K562 (cell line): ENCODE results near the gene DYNLT4. TPM values are rescaled to one million over a fixed set of nuclear protein-coding genes. Genes with fewer than 3 reads are reported as not detected.
A peak's percentile ranks its signal among the peaks of the same experiment; 100 is the strongest.

Experiments
- BDP1 ChIP-seq: IDR thresholded peaks from 3 replicates; pipeline ENCODE4 v1.6.1; 2011; ENCODE audit not compliant: insufficient read length, insufficient read depth
- E2F8 ChIP-seq: fragments of 450-650 bp; IDR thresholded peaks from 2 replicates; pipeline ENCODE4 v1.7.1; 2018; ENCODE audit warnings: mild to moderate bottlenecking, low read depth; ENCODE audit not compliant: partially characterized antibody
- IRF2 ChIP-seq: sonication (generic); formaldehyde crosslinking; IDR thresholded peaks from 2 replicates; pipeline ENCODE4 v1.8.1; 2022; ENCODE audit warnings: mild to moderate bottlenecking, missing genetic modification reagents
- KDM5B ChIP-seq: fragments of 200-600 bp; sonication (generic); IDR thresholded peaks from 2 replicates; pipeline ENCODE4 v1.6.1; 2012; ENCODE audit warnings: low read depth, mild to moderate bottlenecking, moderate library complexity, low read length, control low read depth, inconsistent platforms; ENCODE audit not compliant: insufficient replicate concordance
- MCM2 ChIP-seq: fragments of 450-650 bp; IDR thresholded peaks from 2 replicates; pipeline ENCODE4 v1.6.1; 2017; ENCODE audit warnings: low read depth, mild to moderate bottlenecking
- MLLT1 ChIP-seq, 2 experiments: fragments of 450-650 bp; IDR thresholded peaks; 2 replicates each; pipeline ENCODE4 v1.6.1; 2016
- MYNN ChIP-seq, 2 experiments: sonication (generic); formaldehyde crosslinking in 1 of 2; IDR thresholded peaks; 2 replicates each; pipeline versions ENCODE4 v1.5.0 to v1.6.1; 2016 to 2020; ENCODE audit warnings: antibody characterized with exemption in 1 of 2, missing genetic modification reagents in 1 of 2
- POLR2AphosphoS2 ChIP-seq: IDR thresholded peaks from 2 replicates; pipeline ENCODE4 v1.6.1; 2012; ENCODE audit warnings: low read length, improper control_type of control experiment
- POLR2B ChIP-seq: fragments of 450-650 bp; IDR thresholded peaks from 2 replicates; pipeline ENCODE4 v1.6.1; 2018; ENCODE audit warnings: low read depth; ENCODE audit not compliant: partially characterized antibody
- POLR2G ChIP-seq: fragments of 200-400 bp; formaldehyde crosslinking; IDR thresholded peaks from 2 replicates; pipeline ENCODE4 v1.6.1; 2017; ENCODE audit warnings: low read depth, mild to moderate bottlenecking, antibody characterized with exemption, low read length, moderate library complexity
- SIRT6 ChIP-seq: IDR thresholded peaks from one replicate; pipeline ENCODE4 v1.6.1; 2012; ENCODE audit warnings: low read depth, mild to moderate bottlenecking, control low read depth, inconsistent platforms, low read length, moderate library complexity
- SUPT5H ChIP-seq: fragments of 450-650 bp; IDR thresholded peaks from 2 replicates; pipeline ENCODE4 v1.6.1; 2016
- TOE1 ChIP-seq, 2 experiments: fragments of 450-650 bp in 1 of 2; sonication (generic) in 1 of 2; formaldehyde crosslinking in 1 of 2; IDR thresholded peaks; 2 replicates each; pipeline versions ENCODE4 v1.7.1 to v1.8.0; 2016 to 2022; ENCODE audit warnings: borderline replicate concordance in 2 of 2, mild to moderate bottlenecking in 2 of 2, antibody characterized with exemption in 1 of 2, inconsistent platforms in 1 of 2, low read depth in 1 of 2, missing genetic modification reagents in 1 of 2, moderate library complexity in 1 of 2
- YY1 ChIP-seq, 3 experiments: IDR thresholded peaks; 2 replicates each; pipeline ENCODE4 v1.6.1; 2011; ENCODE audit warnings: low read length in 2 of 3, mild to moderate bottlenecking in 2 of 3, moderate library complexity in 2 of 3, borderline replicate concordance in 1 of 3, control low read depth in 1 of 3, low read depth in 1 of 3; ENCODE audit not compliant: insufficient read depth in 3 of 3, insufficient replicate concordance in 2 of 3, control insufficient read depth in 1 of 3, insufficient read length in 1 of 3; ENCODE audit errors: extremely low read depth in 1 of 3
- ZBTB33 ChIP-seq: sonication (generic); formaldehyde crosslinking; IDR thresholded peaks from 2 replicates; pipeline ENCODE4 v1.8.1; 2023; ENCODE audit warnings: mild to moderate bottlenecking, missing genetic modification reagents
- ZHX1 ChIP-seq: fragments of 150-350 bp; conservative IDR thresholded peaks from 2 replicates; pipeline ENCODE4 v1.6.1; 2014; ENCODE audit warnings: low read length
- ZZZ3 ChIP-seq: fragments of 450-650 bp; IDR thresholded peaks from 2 replicates; pipeline ENCODE4 v1.6.1; 2016; ENCODE audit warnings: antibody characterized with exemption, mild to moderate bottlenecking, moderate library complexity
- polyA plus RNA-seq, 8 experiments: library from polyadenylated mRNA; depleted of rRNA in 4 of 8; stranded (reverse) in 5 of 8; unstranded in 3 of 8; fragments of >200 nt; fragmentation: Nextera tagmentation in 2 of 8; fragmentation: Illumina TruSeq in 1 of 8; extraction: Ambion mirVana in 2 of 8; extraction: Trizol in 1 of 8; gene quantifications; 2 replicates each; pipeline versions ENCODE4 v1.2.1 to v1.2.3, GENCODE V29; 2011 to 2014; ENCODE audit warnings: inconsistent platforms in 1 of 8, missing spikeins in 1 of 8
- total RNA-seq, 7 experiments: library from RNA; depleted of rRNA in 6 of 7; stranded (reverse); fragments of >200 nt in 6 of 7; fragmentation: Illumina TruSeq in 2 of 7; extraction: Trizol in 2 of 7; gene quantifications; 2 replicates each; pipeline versions ENCODE4 v1.2.1 to v1.2.3, GENCODE V29; 2011 to 2021; ENCODE audit warnings: low replicate concordance in 1 of 7

Gene DYNLT4
- total and polyA plus RNA-seq, 9 of the 15 experiments (the other 6 are each of a cell fraction or from before 2014, with no cell fraction given), result 0.29 to 0.73 TPM; not detected in 7

GRCh38 chr1:44780583-44781121, 26.5 kb downstream of the DYNLT4 start (continued):
- TF ChIP-seq ZBTB33 (0 out of 2 replicates have a peak, but pooled peaks have one; percentile 44), MCM2 (no peak), MLLT1 (IDR thresholded peaks at IDR 0.05) (peak in 1 of 2 experiments; percentile 68; a peak in 1 of 4 replicates), POLR2G (peak; percentile 41; the same call in 1 of the 2 replicates), IRF2 (CRISPR knock-in tag) (no peak), TOE1 (IDR thresholded peaks at IDR 0.05; ENCODE audit: borderline replicate concordance) (0 out of 2 replicates have a peak, but pooled peaks have one; percentile 32), TOE1 (CRISPR knock-in tag; IDR thresholded peaks at IDR 0.05; ENCODE audit: borderline replicate concordance, low read depth) (no peak), ZZZ3 (no peak), SIRT6 (no peak), BDP1 (no peak), POLR2AphosphoS2 (peak; percentile 92), SUPT5H (peak; percentile 63), E2F8 (peak; percentile 14), YY1 (IDR thresholded peaks at IDR 0.05; ENCODE audit: borderline replicate concordance in 1 of 3, control insufficient read depth in 1 of 3, extremely low read depth in 1 of 3, insufficient read depth in 3 of 3, insufficient read length in 1 of 3, insufficient replicate concordance in 2 of 3, low read depth in 1 of 3, low read length in 2 of 3) (peak in 1 of 3 experiments; percentile 24), POLR2B (peak; percentile 56), MYNN (IDR thresholded peaks at IDR 0.05) (peak; percentile 41; the same call in 1 of the 2 replicates), MYNN (CRISPR knock-in tag; IDR thresholded peaks at IDR 0.05) (no peak), ZHX1 (no peak), KDM5B (peak; percentile 26)
